ENCODE measurements around the gene AFTPH.

AFTPH gene

GRCh38 chr2:64522843-64523428 is 1.2 kb upstream of the AFTPH start:
- peaks cover 38% of the 10 kb centered on the region for H3K79me2 ChIP-seq (ENCODE audit: control insufficient read depth, low read length)
- peak overlapping the region; percentile 81 for H3K27ac ChIP-seq (ENCODE audit: low read depth, low read length)
- H3K4me2 ChIP-seq (ENCODE audit: low read length) = peak overlapping the region; percentile 73
- H4K20me1 ChIP-seq (ENCODE audit: control insufficient read depth, insufficient read depth, low read depth, low read length) = peaks cover 8% of the 10 kb centered on the region; the same call in 1 of the 2 replicates
- TF ChIP-seq, protein P1, sequence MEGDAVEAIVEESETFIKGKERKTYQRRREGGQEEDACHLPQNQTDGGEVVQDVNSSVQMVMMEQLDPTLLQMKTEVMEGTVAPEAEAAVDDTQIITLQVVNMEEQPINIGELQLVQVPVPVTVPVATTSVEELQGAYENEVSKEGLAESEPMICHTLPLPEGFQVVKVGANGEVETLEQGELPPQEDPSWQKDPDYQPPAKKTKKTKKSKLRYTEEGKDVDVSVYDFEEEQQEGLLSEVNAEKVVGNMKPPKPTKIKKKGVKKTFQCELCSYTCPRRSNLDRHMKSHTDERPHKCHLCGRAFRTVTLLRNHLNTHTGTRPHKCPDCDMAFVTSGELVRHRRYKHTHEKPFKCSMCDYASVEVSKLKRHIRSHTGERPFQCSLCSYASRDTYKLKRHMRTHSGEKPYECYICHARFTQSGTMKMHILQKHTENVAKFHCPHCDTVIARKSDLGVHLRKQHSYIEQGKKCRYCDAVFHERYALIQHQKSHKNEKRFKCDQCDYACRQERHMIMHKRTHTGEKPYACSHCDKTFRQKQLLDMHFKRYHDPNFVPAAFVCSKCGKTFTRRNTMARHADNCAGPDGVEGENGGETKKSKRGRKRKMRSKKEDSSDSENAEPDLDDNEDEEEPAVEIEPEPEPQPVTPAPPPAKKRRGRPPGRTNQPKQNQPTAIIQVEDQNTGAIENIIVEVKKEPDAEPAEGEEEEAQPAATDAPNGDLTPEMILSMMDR (IDR thresholded peaks at IDR 0.05; ENCODE audit: low read depth, low read length, poor library complexity, severe bottlenecking) = peak; percentile 94
- TF ChIP-seq EZH2phosphoT487 (IDR thresholded peaks at IDR 0.05; ENCODE audit: borderline replicate concordance, low read length) = no peak
- H3K9me3 ChIP-seq (ENCODE audit: control insufficient read depth, insufficient read depth, low read length) = no peaks in the 10 kb centered on the region
- no peaks in the 10 kb centered on the region for H3K27me3 ChIP-seq (ENCODE audit: control insufficient read depth, low read length)
- peaks cover 14% of the 10 kb centered on the region for H3K36me3 ChIP-seq (ENCODE audit: control insufficient read depth, low read length)
- H3F3A ChIP-seq (ENCODE audit: control insufficient read depth, insufficient read depth) = 0 out of 2 replicates have a peak, but pooled peaks cover 6% of the 10 kb centered on the region
- H3K9me2 ChIP-seq (replicated peaks; ENCODE audit: control insufficient read depth, low read length) = no peaks in the 10 kb centered on the region
- peak overlapping the region; percentile 79 for H3K4me3 ChIP-seq (ENCODE audit: low read length)
- H3K4me1 ChIP-seq (ENCODE audit: control insufficient read depth, low read length) = peaks cover 21% of the 10 kb centered on the region

DNA sequence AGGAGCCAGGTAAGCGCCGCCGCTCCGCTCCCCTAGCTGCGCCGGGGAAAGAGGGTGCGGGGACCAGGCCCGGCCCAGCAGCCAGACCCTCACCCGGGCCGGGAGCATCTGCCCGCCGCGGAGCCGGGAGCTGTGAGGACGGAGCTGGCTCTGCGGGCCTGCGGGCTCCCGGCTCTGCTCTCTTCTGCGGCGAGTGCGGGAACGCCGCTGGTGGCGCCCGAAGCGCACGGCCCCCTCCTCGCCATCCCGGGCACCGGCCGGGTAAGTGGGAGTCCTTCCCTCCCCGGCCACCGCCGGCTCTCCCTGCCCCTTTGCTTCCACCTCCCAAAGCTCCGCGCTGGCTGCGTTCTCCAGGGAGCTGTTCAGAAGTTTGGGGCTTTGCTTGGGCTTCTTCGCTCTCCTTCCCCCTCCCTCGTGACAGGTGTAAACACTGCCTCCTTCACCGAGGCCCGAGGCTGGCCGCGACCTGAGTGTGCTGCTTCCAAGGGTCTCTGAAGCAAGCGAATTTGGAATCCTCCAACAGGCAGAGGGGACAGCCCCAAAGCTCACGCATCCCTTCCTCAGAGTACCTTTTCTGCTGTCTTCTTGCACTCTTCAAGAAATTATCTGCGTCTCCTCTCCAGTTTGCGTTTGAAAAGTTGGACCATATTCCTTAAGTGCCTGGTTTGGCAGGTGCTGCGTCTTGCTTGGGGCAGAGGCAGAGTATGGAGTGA is 632 bp downstream of the AFTPH start:
- peaks cover 8% of the 10 kb centered on the region; the same call in 1 of the 2 replicates for H4K20me1 ChIP-seq (ENCODE audit: control insufficient read depth, insufficient read depth, low read depth, low read length)
- peaks cover 22% of the 10 kb centered on the region for H3K36me3 ChIP-seq (ENCODE audit: control insufficient read depth, low read length)
- no peaks in the 10 kb centered on the region for H3K27me3 ChIP-seq (ENCODE audit: control insufficient read depth, low read length)
- peak overlapping the region; percentile 81 for H3K27ac ChIP-seq (ENCODE audit: low read depth, low read length)
- peak overlapping the region; percentile 79 for H3K4me3 ChIP-seq (ENCODE audit: low read length)
- no peaks in the 10 kb centered on the region for H3K9me2 ChIP-seq (replicated peaks; ENCODE audit: control insufficient read depth, low read length)
- H3F3A ChIP-seq (ENCODE audit: control insufficient read depth, insufficient read depth) = 0 out of 2 replicates have a peak, but pooled peaks cover 6% of the 10 kb centered on the region
- H3K79me2 ChIP-seq (ENCODE audit: control insufficient read depth, low read length) = peaks cover 56% of the 10 kb centered on the region
- H3K4me2 ChIP-seq (ENCODE audit: low read length) = peak overlapping the region; percentile 75
- H3K9me3 ChIP-seq (ENCODE audit: control insufficient read depth, insufficient read depth, low read length) = no peaks in the 10 kb centered on the region
- TF ChIP-seq, protein P1 (IDR thresholded peaks at IDR 0.05; ENCODE audit: low read depth, low read length, poor library complexity, severe bottlenecking) = peak; percentile 12
- TF ChIP-seq EZH2phosphoT487 (IDR thresholded peaks at IDR 0.05; ENCODE audit: borderline replicate concordance, low read length) = no peak
- H3K4me1 ChIP-seq (ENCODE audit: control insufficient read depth, low read length) = peaks cover 34% of the 10 kb centered on the region

DNA sequence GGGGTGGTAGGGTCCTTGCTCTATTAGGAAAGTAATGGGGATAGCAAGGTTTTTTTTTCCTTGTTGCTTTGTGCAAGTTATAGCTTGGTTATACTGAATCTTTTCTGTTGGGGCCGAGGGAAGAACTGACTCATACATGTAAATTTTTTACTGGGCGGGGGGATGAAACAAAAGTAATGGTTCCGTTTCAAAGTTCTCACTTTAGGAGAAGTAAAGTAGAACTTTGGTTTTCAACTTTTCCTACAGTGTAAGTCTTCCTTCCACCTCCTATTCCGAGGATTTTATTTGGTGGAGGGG is 1.1 kb downstream of the AFTPH start:
- Histone ChIP-seq H3F3A (ENCODE audit: control insufficient read depth, insufficient read depth) (0 out of 2 replicates have a peak, but pooled peaks cover 6% of the 10 kb centered on the region), H3K27ac (ENCODE audit: low read depth, low read length) (peak overlapping the region; percentile 81), H3K27me3 (ENCODE audit: control insufficient read depth, low read length) (no peaks in the 10 kb centered on the region), H4K20me1 (ENCODE audit: control insufficient read depth, insufficient read depth, low read depth, low read length) (peaks cover 8% of the 10 kb centered on the region; the same call in 1 of the 2 replicates), H3K9me3 (ENCODE audit: control insufficient read depth, insufficient read depth, low read length) (no peaks in the 10 kb centered on the region), H3K79me2 (ENCODE audit: control insufficient read depth, low read length) (peaks cover 61% of the 10 kb centered on the region), H3K4me3 (ENCODE audit: low read length) (peak overlapping the region; percentile 79), H3K36me3 (ENCODE audit: control insufficient read depth, low read length) (peaks cover 22% of the 10 kb centered on the region), H3K4me2 (ENCODE audit: low read length) (peak overlapping the region; percentile 75), H3K9me2 (replicated peaks; ENCODE audit: control insufficient read depth, low read length) (no peaks in the 10 kb centered on the region), H3K4me1 (ENCODE audit: control insufficient read depth, low read length) (peaks cover 34% of the 10 kb centered on the region)
- TF ChIP-seq, protein P1 (IDR thresholded peaks at IDR 0.05; ENCODE audit: low read depth, low read length, poor library complexity, severe bottlenecking) = no peak
- no peak for TF ChIP-seq EZH2phosphoT487 (IDR thresholded peaks at IDR 0.05; ENCODE audit: borderline replicate concordance, low read length)
